GM12892 (cell line): ENCODE results near the gene ANKRD13D.
A peak's percentile ranks its signal among the peaks of the same experiment; 100 is the strongest.

Experiments used
- DNase-seq: peaks from one replicate; pipeline ENCODE4 v3.0.0; 2011; ENCODE audit not compliant: insufficient read length
- FAIRE-seq: peaks from 2 replicates; lab custom pipeline; 2011; peaks lifted over from hg19 to GRCh38; lab: Jason Lieb, UNC
- POLR2A ChIP-seq: IDR thresholded peaks from 2 replicates; pipeline ENCODE4 v1.6.1; 2011; ENCODE audit warnings: low read depth, low read length, control low read depth
- POLR2AphosphoS5 ChIP-seq: IDR thresholded peaks from 2 replicates; pipeline ENCODE4 v1.6.1; 2011; ENCODE audit warnings: low read depth, low read length, control low read depth
- TAF1 ChIP-seq: IDR thresholded peaks from 2 replicates; pipeline ENCODE4 v1.6.1; 2011; ENCODE audit warnings: low read depth, mild to moderate bottlenecking, control low read depth, low read length, borderline replicate concordance

The ANKRD13D gene

DNA sequence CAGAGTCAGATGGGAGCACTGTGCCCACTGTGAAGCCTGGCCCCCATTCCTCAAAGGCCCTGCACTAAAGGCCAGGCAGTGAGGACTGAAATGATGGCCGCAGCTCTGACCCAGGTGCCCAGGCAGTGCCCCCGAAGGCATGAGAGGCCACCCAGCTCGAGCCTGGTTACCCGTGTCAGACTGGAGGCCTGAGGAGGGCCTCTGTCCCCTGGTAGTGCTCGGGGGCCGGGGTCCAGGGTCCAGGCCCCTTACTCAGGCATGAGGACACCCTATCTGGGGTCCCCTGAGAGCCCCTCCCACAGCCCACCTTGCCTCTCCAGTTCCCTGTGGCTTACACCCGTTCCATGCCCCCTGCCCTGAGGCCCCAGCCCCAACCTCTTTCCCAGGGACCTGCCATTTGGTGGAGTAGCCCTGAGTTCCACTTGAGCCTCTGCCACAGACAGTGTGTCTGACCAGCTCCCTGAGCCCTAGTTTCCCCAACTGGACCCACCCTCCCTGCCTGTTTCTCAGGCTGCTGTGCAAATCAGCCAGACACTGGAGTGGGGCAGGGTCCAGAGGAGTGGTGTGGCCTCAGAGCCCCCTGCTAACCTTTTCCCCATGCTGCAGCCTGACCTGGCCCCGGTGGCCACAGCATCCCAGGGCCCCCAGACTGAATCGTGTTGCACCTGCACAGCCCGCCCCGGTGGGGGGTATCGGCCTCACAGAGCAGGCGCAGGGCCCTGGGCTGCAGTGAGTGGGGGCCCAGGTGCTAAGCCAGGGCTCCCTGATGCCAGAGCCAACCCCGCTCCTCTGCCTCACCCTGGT, 10.8 kb upstream of the ANKRD13D start:
- FAIRE-seq: no peak
- no peak for DNase-seq
- no peak for TF ChIP-seq POLR2A
- no peak; the same call in 1 of the 2 replicates for TF ChIP-seq POLR2AphosphoS5
- TF ChIP-seq TAF1: no peak

DNA sequence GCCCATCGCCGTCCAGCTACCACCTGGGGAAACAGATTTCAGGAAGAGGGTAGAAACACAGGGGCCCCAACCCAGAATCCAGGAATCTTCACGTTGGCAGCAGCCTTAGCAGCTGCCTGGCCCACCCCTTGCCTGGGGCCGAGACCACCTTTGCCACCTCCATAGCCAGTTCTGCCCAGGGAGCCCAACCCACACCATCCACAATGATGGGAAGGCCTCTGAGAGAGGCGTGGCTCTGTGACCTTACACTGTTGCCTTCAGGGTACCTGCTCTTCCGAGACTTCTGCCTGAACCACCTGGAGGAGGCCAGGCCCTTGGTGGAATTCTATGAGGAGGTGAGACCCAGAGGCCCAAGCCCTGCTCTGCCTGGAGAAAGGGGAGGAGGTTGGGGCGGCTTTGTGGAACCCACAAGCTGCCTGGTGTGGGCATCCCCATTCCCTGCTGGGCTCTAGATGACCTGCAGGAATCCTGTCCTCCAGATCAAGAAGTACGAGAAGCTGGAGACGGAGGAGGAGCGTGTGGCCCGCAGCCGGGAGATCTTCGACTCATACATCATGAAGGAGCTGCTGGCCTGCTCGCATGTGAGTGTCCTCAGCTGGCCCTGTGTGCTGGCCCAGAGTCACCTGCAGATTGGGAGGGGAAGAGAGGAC, 10.0 kb upstream of the ANKRD13D start:
- TF ChIP-seq POLR2A: no peak
- no peak for TF ChIP-seq POLR2AphosphoS5
- TF ChIP-seq TAF1: no peak
- FAIRE-seq: no peak

DNA sequence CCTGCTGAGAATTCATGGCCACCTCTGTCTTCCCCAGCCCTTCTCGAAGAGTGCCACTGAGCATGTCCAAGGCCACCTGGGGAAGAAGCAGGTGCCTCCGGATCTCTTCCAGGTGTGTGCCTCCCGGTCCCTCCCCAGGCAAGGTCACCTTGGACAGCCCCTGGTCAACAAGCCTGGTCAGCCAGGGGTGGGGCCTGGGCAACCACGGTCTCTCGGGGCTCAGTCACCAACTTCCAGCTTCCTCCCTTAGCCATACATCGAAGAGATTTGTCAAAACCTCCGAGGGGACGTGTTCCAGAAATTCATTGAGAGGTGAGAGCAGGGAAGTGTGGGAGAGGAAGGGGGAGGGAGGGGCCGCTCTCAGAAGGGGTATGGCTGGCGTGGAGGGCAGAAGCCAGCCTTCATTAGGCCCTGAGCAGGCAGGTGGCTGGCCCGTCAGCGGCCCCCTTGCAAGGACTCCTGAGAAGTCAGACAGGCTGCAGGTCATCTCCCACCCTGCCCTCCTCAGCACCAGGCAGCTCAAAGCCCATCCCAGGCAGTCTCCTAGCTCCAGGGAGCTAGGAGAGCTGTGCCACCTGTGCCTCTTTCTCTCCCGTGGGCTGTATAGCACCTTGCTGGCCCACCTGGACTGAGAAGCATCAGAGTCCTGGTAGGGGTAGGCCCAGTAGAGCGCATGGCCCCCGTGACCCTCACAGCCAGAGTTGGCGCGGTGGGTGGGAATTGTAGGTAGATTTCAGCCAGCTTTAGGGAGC, 9.3 kb upstream of the ANKRD13D start:
- FAIRE-seq (no peak), DNase-seq (no peak)
- TF ChIP-seq POLR2AphosphoS5 (0 out of 2 replicates have a peak, but pooled peaks have one; percentile 7), TAF1 (no peak), POLR2A (no peak)

More for the DNA sequence above, 10.0 kb upstream of the ANKRD13D start:
- no peak for DNase-seq

DNA sequence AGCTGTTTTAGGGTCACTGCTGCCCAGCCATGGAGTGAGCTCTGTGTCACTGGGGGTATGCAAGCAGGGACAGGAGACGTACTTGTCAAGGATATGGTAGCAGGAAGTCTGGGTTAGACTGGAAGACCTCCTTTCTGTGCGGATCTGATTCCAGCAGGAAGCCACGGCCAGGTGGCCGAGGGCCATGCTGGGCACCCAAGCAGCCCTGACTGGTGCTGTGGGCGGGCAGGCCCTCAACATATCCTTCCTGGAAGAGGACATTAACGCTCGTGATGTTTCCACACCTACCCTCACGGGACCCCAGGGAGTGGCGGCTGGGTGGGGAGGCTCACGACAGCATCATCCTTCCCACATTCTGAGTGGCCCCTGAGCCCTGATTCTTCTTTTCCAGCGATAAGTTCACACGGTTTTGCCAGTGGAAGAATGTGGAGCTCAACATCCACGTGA, 8.7 kb upstream of the ANKRD13D start:
- FAIRE-seq (no peak), DNase-seq (no peak)
- TF ChIP-seq POLR2A: no peak
- 0 out of 2 replicates have a peak, but pooled peaks have one; percentile 2 for TF ChIP-seq POLR2AphosphoS5
- TF ChIP-seq TAF1: no peak

DNA sequence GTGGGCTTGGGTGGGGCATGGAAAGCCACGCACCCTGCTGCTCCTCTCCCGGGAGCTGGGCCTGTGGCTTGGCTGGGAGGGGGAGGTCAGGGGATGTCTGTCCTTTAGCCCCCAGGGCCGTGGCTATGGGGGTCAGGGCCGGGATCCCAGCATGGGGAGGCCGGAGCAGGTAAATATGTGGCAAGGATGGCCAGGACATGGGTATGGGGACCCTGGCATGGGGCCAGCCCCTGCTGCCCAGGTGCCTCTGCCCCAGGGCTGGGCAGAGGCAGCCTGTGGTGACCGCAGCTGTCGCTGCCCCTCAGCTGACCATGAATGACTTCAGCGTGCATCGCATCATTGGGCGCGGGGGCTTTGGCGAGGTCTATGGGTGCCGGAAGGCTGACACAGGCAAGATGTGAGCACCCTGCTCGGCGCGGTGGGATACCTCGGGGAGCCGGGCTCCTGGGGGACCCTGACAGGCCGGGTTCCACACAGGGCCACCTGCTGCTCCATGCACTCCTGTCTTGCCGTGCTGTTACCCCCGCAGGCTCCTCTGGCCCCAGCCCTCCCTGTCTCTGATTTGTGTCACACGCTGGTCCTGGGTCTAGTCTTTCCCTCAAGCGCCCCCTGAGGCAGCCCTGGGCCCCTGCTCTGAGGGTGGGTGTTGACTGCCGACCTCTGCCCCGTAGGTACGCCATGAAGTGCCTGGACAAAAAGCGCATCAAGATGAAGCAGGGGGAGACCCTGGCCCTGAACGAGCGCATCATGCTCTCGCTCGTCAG, 8.1 kb upstream of the ANKRD13D start:
- TF ChIP-seq POLR2A: 0 out of 2 replicates have a peak, but pooled peaks have one; percentile 19
- no peak for TF ChIP-seq TAF1
- no peak; the same call in 1 of the 2 replicates for TF ChIP-seq POLR2AphosphoS5
- FAIRE-seq (no peak), DNase-seq (no peak)

DNA sequence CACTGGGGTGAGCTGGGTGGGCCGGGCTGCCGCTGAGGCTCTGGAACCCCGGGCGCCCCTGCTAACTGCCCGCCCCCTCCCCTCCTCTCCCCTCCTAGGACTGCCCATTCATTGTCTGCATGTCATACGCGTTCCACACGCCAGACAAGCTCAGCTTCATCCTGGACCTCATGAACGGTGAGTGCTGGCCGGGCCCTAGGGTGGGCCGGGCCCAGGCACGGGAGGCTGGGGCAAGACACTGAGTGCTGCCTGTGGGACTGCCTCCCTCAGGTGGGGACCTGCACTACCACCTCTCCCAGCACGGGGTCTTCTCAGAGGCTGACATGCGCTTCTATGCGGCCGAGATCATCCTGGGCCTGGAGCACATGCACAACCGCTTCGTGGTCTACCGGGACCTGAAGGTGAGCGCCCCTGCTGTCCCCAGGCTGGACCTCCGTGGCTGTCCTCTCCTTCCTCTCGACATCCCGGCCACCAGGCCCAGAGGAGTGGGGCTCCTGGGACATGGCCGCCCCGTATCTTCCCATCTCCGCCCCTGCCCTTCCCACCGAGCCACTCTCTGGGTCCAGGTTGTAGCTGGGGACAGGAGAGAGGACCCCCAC, 7.5 kb upstream of the ANKRD13D start:
- FAIRE-seq (no peak), DNase-seq (no peak)
- no peak for TF ChIP-seq POLR2A
- no peak for TF ChIP-seq POLR2AphosphoS5
- TF ChIP-seq TAF1: no peak

DNA sequence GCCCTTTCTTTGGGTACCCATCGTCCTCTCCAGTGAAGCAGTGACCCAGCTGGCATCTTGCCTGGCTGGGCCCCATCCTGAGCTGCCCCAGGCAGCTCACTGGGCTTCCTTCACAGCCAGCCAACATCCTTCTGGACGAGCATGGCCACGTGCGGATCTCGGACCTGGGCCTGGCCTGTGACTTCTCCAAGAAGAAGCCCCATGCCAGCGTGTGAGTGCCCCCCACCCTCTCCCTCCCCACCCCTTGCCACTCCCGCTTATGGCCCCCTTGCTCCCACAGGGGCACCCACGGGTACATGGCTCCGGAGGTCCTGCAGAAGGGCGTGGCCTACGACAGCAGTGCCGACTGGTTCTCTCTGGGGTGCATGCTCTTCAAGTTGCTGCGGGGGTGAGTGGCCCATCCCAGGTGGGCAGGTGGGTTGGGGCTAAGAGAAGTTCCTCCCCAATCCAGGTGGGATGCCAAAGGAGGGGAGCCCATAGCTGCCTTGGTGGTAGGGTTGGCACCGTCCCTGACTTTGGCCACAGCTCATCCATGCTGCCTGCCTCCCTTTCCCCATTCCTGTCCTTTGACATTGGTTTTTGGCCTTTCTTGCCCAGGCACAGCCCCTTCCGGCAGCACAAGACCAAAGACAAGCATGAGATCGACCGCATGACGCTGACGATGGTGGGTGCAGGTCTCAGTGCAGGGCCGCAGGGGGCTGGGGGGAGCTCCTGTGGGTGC, 6.8 kb upstream of the ANKRD13D start:
- TF ChIP-seq TAF1 (no peak), POLR2AphosphoS5 (no peak), POLR2A (no peak)
- no peak for DNase-seq
- no peak for FAIRE-seq

DNA sequence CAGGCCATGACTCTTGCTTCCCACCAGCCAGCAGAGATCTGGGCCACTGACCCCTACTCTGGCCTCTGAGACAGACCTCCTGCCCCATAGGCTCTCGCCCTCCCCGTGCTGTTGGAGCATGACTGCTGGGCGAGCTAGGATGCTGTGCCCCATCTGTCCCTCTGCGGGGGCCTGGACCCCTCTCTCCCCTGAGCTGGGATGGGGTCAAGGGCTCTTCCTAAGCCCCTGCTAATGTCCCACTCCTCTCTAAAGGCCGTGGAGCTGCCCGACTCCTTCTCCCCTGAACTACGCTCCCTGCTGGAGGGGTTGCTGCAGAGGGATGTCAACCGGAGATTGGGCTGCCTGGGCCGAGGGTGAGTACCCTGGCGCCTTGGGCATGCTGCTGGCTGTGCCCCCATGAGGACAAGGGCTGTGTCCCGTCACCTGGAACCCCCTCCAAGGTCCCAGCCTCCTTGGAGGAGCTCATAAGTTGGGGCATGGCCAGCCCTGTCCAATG, 6.2 kb upstream of the ANKRD13D start:
- FAIRE-seq (no peak), DNase-seq (no peak)
- TF ChIP-seq POLR2A (no peak), TAF1 (no peak), POLR2AphosphoS5 (no peak)

DNA sequence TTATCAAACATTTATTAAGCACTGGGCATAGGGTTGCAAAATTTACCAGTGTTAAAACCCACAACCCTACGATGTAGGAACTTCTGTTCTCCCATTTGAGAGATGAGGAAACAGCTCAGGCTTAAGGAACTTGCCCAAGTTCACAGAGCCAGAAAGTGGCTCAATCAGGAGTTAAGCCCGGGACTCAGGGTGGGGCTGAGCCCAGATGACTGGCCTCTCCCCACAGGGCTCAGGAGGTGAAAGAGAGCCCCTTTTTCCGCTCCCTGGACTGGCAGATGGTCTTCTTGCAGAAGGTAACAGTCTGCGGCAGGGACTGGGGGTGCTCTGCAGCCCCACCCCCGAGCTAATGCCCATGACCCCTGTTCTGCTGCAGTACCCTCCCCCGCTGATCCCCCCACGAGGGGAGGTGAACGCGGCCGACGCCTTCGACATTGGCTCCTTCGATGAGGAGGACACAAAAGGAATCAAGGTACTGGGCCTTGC, 5.6 kb upstream of the ANKRD13D start:
- DNase-seq (no peak), FAIRE-seq (no peak)
- no peak for TF ChIP-seq POLR2A
- no peak for TF ChIP-seq POLR2AphosphoS5
- no peak for TF ChIP-seq TAF1

DNA sequence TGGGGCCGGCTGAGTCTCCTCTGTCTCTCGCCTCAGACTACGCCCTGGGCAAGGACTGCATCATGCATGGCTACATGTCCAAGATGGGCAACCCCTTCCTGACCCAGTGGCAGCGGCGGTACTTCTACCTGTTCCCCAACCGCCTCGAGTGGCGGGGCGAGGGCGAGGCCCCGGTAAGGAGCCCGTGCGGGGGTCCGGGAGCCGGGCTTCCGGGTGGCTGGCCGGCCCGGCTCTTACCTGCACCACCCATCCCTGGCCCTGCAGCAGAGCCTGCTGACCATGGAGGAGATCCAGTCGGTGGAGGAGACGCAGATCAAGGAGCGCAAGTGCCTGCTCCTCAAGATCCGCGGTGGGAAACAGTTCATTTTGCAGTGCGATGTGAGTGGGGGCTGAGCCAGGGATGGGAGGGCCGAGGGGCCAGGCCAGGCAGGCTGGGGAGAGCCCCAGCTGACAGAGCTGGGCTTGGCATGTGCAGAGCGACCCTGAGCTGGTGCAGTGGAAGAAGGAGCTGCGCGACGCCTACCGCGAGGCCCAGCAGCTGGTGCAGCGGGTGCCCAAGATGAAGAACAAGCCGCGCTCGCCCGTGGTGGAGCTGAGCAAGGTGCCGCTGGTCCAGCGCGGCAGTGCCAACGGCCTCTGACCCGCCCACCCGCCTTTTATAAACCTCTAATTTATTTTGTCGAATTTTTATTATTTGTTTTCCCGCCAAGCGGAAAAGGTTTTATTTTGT, 4.1 kb upstream of the ANKRD13D start:
- no peak for DNase-seq
- TF ChIP-seq POLR2AphosphoS5 (no peak), POLR2A (no peak), TAF1 (no peak)
- FAIRE-seq: no peak
